ENCODE measurements around the gene C1QL2.

Gene C1QL2

GRCh38 chr2:119157850-119158511 lies 570 bp downstream of the C1QL2 start:
- no peak for DNase-seq (ENCODE audit: low read depth)
- H3K4me3 ChIP-seq (ENCODE audit: low read depth, low read length), result no peak overlapping the region
- TF ChIP-seq CTCF (IDR thresholded peaks at IDR 0.05; ENCODE audit: insufficient read depth, low read depth, low read length, missing control alignments), result no peak

- no peak for DNase-seq (ENCODE audit: low read depth)
- H3K4me3 ChIP-seq (ENCODE audit: low read depth, low read length), result no peak overlapping the region
- TF ChIP-seq CTCF (IDR thresholded peaks at IDR 0.05; ENCODE audit: insufficient read depth, low read depth, low read length, missing control alignments), result no peak
Observed at GRCh38 chr2:119156891-119157773, 1.4 kb downstream of the C1QL2 start.

- DNase-seq (ENCODE audit: low read depth), result no peak
- no peak overlapping the region for H3K4me3 ChIP-seq (ENCODE audit: low read depth, low read length)
- no peak for TF ChIP-seq CTCF (IDR thresholded peaks at IDR 0.05; ENCODE audit: insufficient read depth, low read depth, low read length, missing control alignments)
Observed at GRCh38 chr2:119156105-119156890, 2.3 kb downstream of the C1QL2 start.

- TF ChIP-seq CTCF (IDR thresholded peaks at IDR 0.05; ENCODE audit: insufficient read depth, low read depth, low read length, missing control alignments), result no peak
- H3K4me3 ChIP-seq (ENCODE audit: low read depth, low read length), result no peak overlapping the region
- DNase-seq (ENCODE audit: low read depth), result no peak
Observed at GRCh38 chr2:119155633-119156032, 2.9 kb downstream of the C1QL2 start.

- no peak overlapping the region for H3K4me3 ChIP-seq (ENCODE audit: low read depth, low read length)
- no peak for DNase-seq (ENCODE audit: low read depth)
- TF ChIP-seq CTCF (IDR thresholded peaks at IDR 0.05; ENCODE audit: insufficient read depth, low read depth, low read length, missing control alignments), result no peak
Observed at GRCh38 chr2:119154076-119154475, 4.5 kb downstream of the C1QL2 start.

- TF ChIP-seq CTCF (IDR thresholded peaks at IDR 0.05; ENCODE audit: insufficient read depth, low read depth, low read length, missing control alignments), result no peak
- DNase-seq (ENCODE audit: low read depth), result no peak
- H3K4me3 ChIP-seq (ENCODE audit: low read depth, low read length), result no peak overlapping the region
Observed at GRCh38 chr2:119149611-119150010, 8.9 kb downstream of the C1QL2 start.

All from GM12865 (cell line).